HepG2 (cell line): ENCODE results near the gene OR2A1. TPM values are rescaled to one million over a fixed set of nuclear protein-coding genes. Genes with fewer than 3 reads are reported as not detected.
"Not testable (repeated sequence)": the region's sequence is repeated elsewhere in the genome, so short reads cannot be mapped to it uniquely, and the experiment has no call there.

Source experiments
- ATAC-seq: fragments of 200-7000 bp; cut with Tn5 transposase; 3 replicates; pipeline ENCODE4 v1.9.1; 2020; ENCODE audit warnings: mild to moderate bottlenecking, moderate library complexity
- BruUV-seq: library from RNA; stranded (reverse); fragments of 400-500 nt; replicated peaks from 2 replicates; lab custom pipeline; 2021; lab: Mats Ljungman, UMichigan
- CTCF ChIA-PET: fragments of 300-600 bp; formaldehyde crosslinking; extraction: SDS; loops from one replicate; lab custom pipeline; 2021; ENCODE audit warnings: low total read pairs, inconsistent platforms, low intra/inter-chr PET ratio; lab: Yijun Ruan, JAX
- POLR2A ChIA-PET: fragments of 350-600 bp; sonication (Branson Sonifier 250); formaldehyde crosslinking; loops from one replicate; lab custom pipeline; 2020; ENCODE audit warnings: antibody characterized with exemption, inconsistent platforms; lab: Yijun Ruan, JAX
- DNase-seq: peaks from one replicate; pipeline ENCODE4 v3.0.0-alpha.2; 2015; ENCODE audit warnings: low spot score
- FAIRE-seq: peaks from 3 replicates; lab custom pipeline; 2011; peaks lifted over from hg19 to GRCh38; lab: Jason Lieb, UNC
- H2AFZ ChIP-seq: one replicate; pipeline ENCODE4 v1.6.1; 2011; ENCODE audit warnings: low read length, inconsistent platforms
- H3K27ac ChIP-seq: fragments of 300-600 bp; 3 replicates; pipeline ENCODE4 v1.8.0; 2011; ENCODE audit warnings: mixed run types, mild to moderate bottlenecking, mixed read lengths, low read length, inconsistent platforms; ENCODE audit not compliant: insufficient read depth; ENCODE audit errors: extremely low read length
- H3K27me3 ChIP-seq, 2 experiments: fragments of 200-600 bp in 1 of 2; 2 replicates in 1 of 2; 3 replicates in 1 of 2; pipeline versions ENCODE4 v1.6.0 to v1.8.0; 2011; ENCODE audit warnings: low read length in 2 of 2, mild to moderate bottlenecking in 2 of 2, moderate library complexity in 2 of 2, inconsistent platforms in 1 of 2; ENCODE audit not compliant: insufficient read depth in 2 of 2, control insufficient read depth in 1 of 2
- H3K36me3 ChIP-seq, 2 experiments: fragments of 200-600 bp in 1 of 2; replicated peaks in 1 of 2; 2 replicates in 1 of 2; 3 replicates in 1 of 2; pipeline versions ENCODE4 v1.5.1 to v1.8.0; 2011; ENCODE audit warnings: low read length in 2 of 2, inconsistent platforms in 1 of 2; ENCODE audit not compliant: insufficient read depth in 2 of 2, control insufficient read depth in 1 of 2
- H3K4me1 ChIP-seq: 2 replicates; pipeline ENCODE4 v1.5.1; 2012; ENCODE audit warnings: low read length, inconsistent platforms; ENCODE audit not compliant: insufficient read depth
- H3K4me2 ChIP-seq: 2 replicates; pipeline ENCODE4 v1.6.0; 2011; ENCODE audit warnings: low read depth, low read length, inconsistent platforms
- H3K4me3 ChIP-seq, 3 experiments: fragments of 200-600 bp in 1 of 3; sonication (generic), shearing (Covaris generic) in 1 of 3; replicated peaks in 1 of 3; 2 replicates each; pipeline ENCODE4 v1.5.1; 2011 to 2016; ENCODE audit warnings: low read length in 3 of 3, inconsistent platforms in 2 of 3, low read depth in 2 of 3, mild to moderate bottlenecking in 2 of 3, control low read depth in 1 of 3, mixed read lengths in 1 of 3; ENCODE audit not compliant: insufficient read depth in 1 of 3
- H3K79me2 ChIP-seq: one replicate; pipeline ENCODE4 v1.6.1; 2011; ENCODE audit warnings: low read length, inconsistent platforms; ENCODE audit not compliant: insufficient read depth
- H3K9ac ChIP-seq: 2 replicates; pipeline ENCODE4 v1.6.0; 2011; ENCODE audit warnings: mild to moderate bottlenecking, low read depth, low read length, inconsistent platforms; ENCODE audit not compliant: insufficient read depth
- H3K9me3 ChIP-seq: 2 replicates; pipeline ENCODE4 v1.5.1; 2012; ENCODE audit warnings: mild to moderate bottlenecking, low read length
- H4K20me1 ChIP-seq: 2 replicates; pipeline ENCODE4 v1.6.0; 2011; ENCODE audit warnings: inconsistent platforms, mild to moderate bottlenecking, low read length, moderate library complexity; ENCODE audit not compliant: insufficient read depth
- WGBS: methylation state at CpG from one replicate; pipeline ENCODE4 v1.1.6; 2017; ENCODE audit warnings: low lambda C conversion rate; 5-methylcytosine and 5-hydroxymethylcytosine counted together
- in situ Hi-C: cut with HindIII; loops from 2 replicates; pipeline ENCODE4 v1.10.0; 2017; ENCODE audit warnings: low pct_unique_long_range_greater_than_20kb; ENCODE audit not compliant: extremely low pct_ligation_motif_present
- intact Hi-C: fragments of 100-400 bp; cut with micrococcal nuclease; formaldehyde crosslinking; loops from one replicate; pipeline ENCODE4 v1.10.0; 2022; ENCODE audit not compliant: unreplicated experiment
- polyA plus RNA-seq, 8 experiments: library from polyadenylated mRNA; depleted of rRNA in 3 of 8; stranded (reverse) in 7 of 8; unstranded in 1 of 8; fragments of >200 nt; fragmentation: Illumina TruSeq in 4 of 8; extraction: Trizol in 4 of 8; gene quantifications; 2 replicates each; pipeline versions ENCODE4 v1.2.1 to v1.2.3, GENCODE V29; 2011 to 2016; ENCODE audit warnings: low read depth in 4 of 8, missing spikeins in 1 of 8, mixed read lengths in 1 of 8; ENCODE audit not compliant: insufficient read depth in 1 of 8
- total RNA-seq, 5 experiments: library from RNA; depleted of rRNA; stranded (reverse); fragments of >200 nt; fragmentation: Illumina TruSeq; extraction: Trizol; gene quantifications; 2 replicates each; pipeline ENCODE4 v1.2.3, GENCODE V29; 2016; ENCODE audit warnings: low read depth in 1 of 5

OR2A1 gene
- total and polyA plus RNA-seq, 2 of the 13 experiments (the other 11 are each of a cell fraction or from before 2014, with no cell fraction given) = not detected

DNA sequence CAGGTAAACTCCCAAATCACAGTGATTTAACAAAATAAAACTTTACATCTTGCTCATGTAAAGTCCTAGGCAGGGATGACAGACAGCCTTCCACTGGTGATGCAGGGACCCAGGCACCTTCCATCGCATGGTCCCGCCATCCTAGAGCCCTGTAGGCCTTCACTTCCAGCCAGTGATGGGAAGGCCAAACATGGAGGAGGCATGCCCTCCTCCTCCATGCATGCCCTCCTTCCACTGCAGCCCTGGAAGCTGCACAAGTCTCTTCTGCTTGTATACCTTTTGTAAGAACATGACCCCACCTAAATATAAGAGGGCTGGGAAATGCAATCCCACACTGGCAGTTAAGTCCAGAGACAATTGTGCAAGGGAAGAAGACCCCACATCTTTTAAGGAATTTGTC, 2.5 kb upstream of the OR2A1 start:
- H3K36me3 ChIP-seq, H3K79me2 ChIP-seq, H3K4me3 ChIP-seq, ATAC-seq, H3K27me3 ChIP-seq, intact Hi-C loops, H2AFZ ChIP-seq, in situ Hi-C loops, H3K4me2 ChIP-seq, H3K27ac ChIP-seq, H3K4me1 ChIP-seq, H3K9me3 ChIP-seq, CTCF ChIA-PET, H4K20me1 ChIP-seq, POLR2A ChIA-PET, FAIRE-seq, DNase-seq, BruUV-seq, H3K9ac ChIP-seq: not testable (repeated sequence)
- WGBS = no CpG with 5 or more reads among the region's 2 CpGs

- FAIRE-seq, DNase-seq, H3K4me2 ChIP-seq, H3K27me3 ChIP-seq, H3K9ac ChIP-seq, intact Hi-C loops, H3K4me1 ChIP-seq, H3K4me3 ChIP-seq, H3K9me3 ChIP-seq, H3K36me3 ChIP-seq, ATAC-seq, POLR2A ChIA-PET, H4K20me1 ChIP-seq, BruUV-seq, H2AFZ ChIP-seq, H3K27ac ChIP-seq, H3K79me2 ChIP-seq, in situ Hi-C loops, CTCF ChIA-PET: not testable (repeated sequence)
- WGBS = 0% methylated on average over 1 of the region's 2 CpGs
Observed at GRCh38 chr7:144311218-144311617, 1.0 kb upstream of the OR2A1 start.

DNA sequence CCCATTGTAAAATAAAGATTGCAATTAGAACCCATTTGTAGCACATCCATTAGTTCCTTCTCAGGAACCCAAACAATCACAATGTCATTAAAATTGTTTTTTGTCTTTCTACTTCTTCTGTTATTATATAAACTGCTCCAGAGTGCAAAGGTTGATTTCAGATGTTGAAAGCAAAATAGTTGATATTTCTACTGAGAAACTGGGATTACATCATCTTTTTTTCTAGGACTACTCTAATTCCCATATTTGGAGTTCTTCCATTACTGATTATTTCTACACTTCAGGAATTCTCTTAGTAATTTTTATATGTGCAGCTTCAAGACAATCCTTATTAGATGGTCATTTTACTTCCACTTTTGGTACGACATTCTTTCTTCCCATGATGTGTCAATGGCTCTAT, 5.3 kb downstream of the OR2A1 start:
- H3K9ac ChIP-seq, H3K27ac ChIP-seq, CTCF ChIA-PET, BruUV-seq, H3K27me3 ChIP-seq, intact Hi-C loops, H3K79me2 ChIP-seq, in situ Hi-C loops, POLR2A ChIA-PET, H3K4me3 ChIP-seq, ATAC-seq, H4K20me1 ChIP-seq, H3K4me1 ChIP-seq, H3K9me3 ChIP-seq, H3K4me2 ChIP-seq, H3K36me3 ChIP-seq, H2AFZ ChIP-seq, DNase-seq, FAIRE-seq: not testable (repeated sequence)
- no CpG with 5 or more reads among the region's 1 CpG for WGBS

DNA sequence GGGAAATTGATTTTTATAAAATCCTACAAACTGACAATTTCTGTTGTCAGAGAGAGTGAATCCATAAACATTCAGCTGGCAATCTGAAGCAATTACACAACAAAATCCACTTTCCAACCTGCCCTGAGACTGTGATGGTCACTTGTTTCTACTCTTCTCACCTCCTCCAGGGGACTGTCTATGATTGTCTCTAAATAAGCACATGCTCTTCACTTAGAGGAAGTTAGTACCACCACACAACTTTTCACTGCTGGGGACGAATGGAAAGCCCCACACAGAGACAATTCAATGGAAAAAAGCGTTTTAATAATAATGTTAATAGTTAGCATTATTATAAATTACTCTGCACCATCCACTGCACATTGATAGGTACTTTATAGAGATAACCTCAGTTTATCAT, 7.3 kb downstream of the OR2A1 start:
- H2AFZ ChIP-seq, POLR2A ChIA-PET, BruUV-seq, H3K9ac ChIP-seq, H4K20me1 ChIP-seq, DNase-seq, H3K79me2 ChIP-seq, H3K27me3 ChIP-seq, H3K4me3 ChIP-seq, CTCF ChIA-PET, H3K9me3 ChIP-seq, H3K4me1 ChIP-seq, FAIRE-seq, in situ Hi-C loops, intact Hi-C loops, H3K27ac ChIP-seq, ATAC-seq, H3K4me2 ChIP-seq, H3K36me3 ChIP-seq: not testable (repeated sequence)
- no CpG with 5 or more reads among the region's 2 CpGs for WGBS
